WTC11 (cell line): ENCODE results near the gene RTN4RL1. TPM values are rescaled to one million over a fixed set of nuclear protein-coding genes. Genes with fewer than 3 reads are reported as not detected.

Experiments used
- CREM ChIP-seq: sonication (generic); formaldehyde crosslinking; IDR thresholded peaks from 2 replicates; pipeline ENCODE4 v1.8.1; 2022; ENCODE audit warnings: mild to moderate bottlenecking, missing genetic modification reagents, moderate library complexity
- GABPB1 ChIP-seq: sonication (generic); formaldehyde crosslinking; IDR thresholded peaks from 2 replicates; pipeline ENCODE4 v1.8.1; 2023; ENCODE audit warnings: mild to moderate bottlenecking, missing genetic modification reagents
- HMGA2 ChIP-seq: fragments of 250-450 bp; sonication (Bioruptor Pico); IDR thresholded peaks from 2 replicates; pipeline ENCODE4 v1.4.0; 2021; ENCODE audit warnings: mild to moderate bottlenecking, moderate library complexity
- JAZF1 ChIP-seq: fragments of 250-450 bp; sonication (Bioruptor Pico); IDR thresholded peaks from 2 replicates; pipeline ENCODE4 v1.9.0; 2021; ENCODE audit warnings: moderate library complexity, mild to moderate bottlenecking, inconsistent platforms
- JUN ChIP-seq: sonication (generic); formaldehyde crosslinking; IDR thresholded peaks from 2 replicates; pipeline ENCODE4 v1.8.0; 2023; ENCODE audit warnings: mild to moderate bottlenecking, missing genetic modification reagents
- KAT7 ChIP-seq: sonication (generic); formaldehyde crosslinking; IDR thresholded peaks from 2 replicates; pipeline ENCODE4 v1.8.1; 2023; ENCODE audit warnings: missing genetic modification reagents, mild to moderate bottlenecking, borderline replicate concordance
- NFYB ChIP-seq: sonication (generic); formaldehyde crosslinking; conservative IDR thresholded peaks from 2 replicates; pipeline ENCODE4 v1.8.0; 2022; ENCODE audit warnings: low read depth, missing genetic modification reagents
- NR1H2 ChIP-seq: sonication (generic); formaldehyde crosslinking; IDR thresholded peaks from 2 replicates; pipeline ENCODE4 v1.9.0; 2021; ENCODE audit warnings: mild to moderate bottlenecking, moderate library complexity, missing genetic modification reagents
- NR3C1 ChIP-seq: sonication (generic); formaldehyde crosslinking; conservative IDR thresholded peaks from 2 replicates; pipeline ENCODE4 v1.8.1; 2023; ENCODE audit warnings: low read depth, mild to moderate bottlenecking, missing genetic modification reagents
- PRRX2 ChIP-seq: fragments of 250-450 bp; sonication (Bioruptor Pico); IDR thresholded peaks from 2 replicates; pipeline ENCODE4 v1.8.0; 2021; ENCODE audit warnings: mild to moderate bottlenecking
- SMAD3 ChIP-seq: sonication (generic); formaldehyde crosslinking; IDR thresholded peaks from 2 replicates; pipeline ENCODE4 v1.8.0; 2022; ENCODE audit warnings: missing genetic modification reagents, mild to moderate bottlenecking, borderline replicate concordance
- SOX15 ChIP-seq: fragments of 250-450 bp; sonication (Bioruptor Pico); IDR thresholded peaks from 2 replicates; pipeline ENCODE4 v1.9.0; 2021; ENCODE audit warnings: mild to moderate bottlenecking
- SP1 ChIP-seq: sonication (generic); formaldehyde crosslinking; conservative IDR thresholded peaks from 2 replicates; pipeline ENCODE4 v1.8.1; 2022; ENCODE audit warnings: missing genetic modification reagents
- TP53 ChIP-seq: sonication (generic); formaldehyde crosslinking; IDR thresholded peaks from 2 replicates; pipeline ENCODE4 v1.8.1; 2023; ENCODE audit warnings: mild to moderate bottlenecking, missing genetic modification reagents
- ZNF121 ChIP-seq: sonication (generic); formaldehyde crosslinking; IDR thresholded peaks from 2 replicates; pipeline ENCODE4 v1.8.0; 2023; ENCODE audit warnings: missing genetic modification reagents
- ZNF263 ChIP-seq: sonication (generic); formaldehyde crosslinking; IDR thresholded peaks from 2 replicates; pipeline ENCODE4 v1.8.1; 2022; ENCODE audit warnings: low read depth, mild to moderate bottlenecking, moderate library complexity, missing genetic modification reagents
- ZNF317 ChIP-seq: sonication (generic); formaldehyde crosslinking; IDR thresholded peaks from 2 replicates; pipeline ENCODE4 v1.8.1; 2023; ENCODE audit warnings: low read depth, mild to moderate bottlenecking, moderate library complexity, missing genetic modification reagents, borderline replicate concordance
- ZNF396 ChIP-seq: fragments of 250-450 bp; sonication (Bioruptor Pico); IDR thresholded peaks from 2 replicates; pipeline ENCODE4 v1.8.0; 2021; ENCODE audit warnings: mild to moderate bottlenecking, moderate library complexity, borderline replicate concordance
- ZNF671 ChIP-seq: fragments of 250-450 bp; sonication (Bioruptor Pico); IDR thresholded peaks from 2 replicates; pipeline ENCODE4 v1.8.0; 2021; ENCODE audit warnings: mild to moderate bottlenecking
- total RNA-seq: library from RNA; stranded (reverse); gene quantifications from 3 replicates; pipeline ENCODE4 v1.2.3, GENCODE V29; 2021
- TF ChIP-seq, protein P1 (sequence below): sonication (generic); formaldehyde crosslinking; IDR thresholded peaks from 2 replicates; pipeline ENCODE4 v1.8.1; 2022; ENCODE audit warnings: low read depth, missing genetic modification reagents, borderline replicate concordance
- TF ChIP-seq, protein P2 (sequence below): fragments of 250-450 bp; sonication (Bioruptor Pico); IDR thresholded peaks from 2 replicates; pipeline ENCODE4 v1.9.0; 2021; ENCODE audit warnings: mild to moderate bottlenecking, borderline replicate concordance
- TF ChIP-seq, protein P3 (sequence below): sonication (generic); formaldehyde crosslinking; IDR thresholded peaks from 2 replicates; pipeline ENCODE4 v1.8.0; 2023; ENCODE audit warnings: mild to moderate bottlenecking, missing genetic modification reagents
- TF ChIP-seq, protein P4 (sequence below): sonication (generic); formaldehyde crosslinking; IDR thresholded peaks from 2 replicates; pipeline ENCODE4 v1.8.1; 2023; ENCODE audit warnings: mild to moderate bottlenecking, moderate library complexity, missing genetic modification reagents
- TF ChIP-seq, protein P5 (sequence below): fragments of 250-450 bp; sonication (Bioruptor Pico); IDR thresholded peaks from 2 replicates; pipeline ENCODE4 v1.8.0; 2021; ENCODE audit warnings: mild to moderate bottlenecking
- TF ChIP-seq, protein P6 (sequence below): sonication (generic); formaldehyde crosslinking; IDR thresholded peaks from 2 replicates; pipeline ENCODE4 v1.8.1; 2022; ENCODE audit warnings: low read depth, mild to moderate bottlenecking, moderate library complexity, missing genetic modification reagents, borderline replicate concordance
- TF ChIP-seq, protein P7 (sequence below): sonication (generic); formaldehyde crosslinking; IDR thresholded peaks from 2 replicates; pipeline ENCODE4 v1.8.1; 2023; ENCODE audit warnings: mild to moderate bottlenecking, missing genetic modification reagents, moderate library complexity

RTN4RL1 gene
- total RNA-seq, 1 experiment from 2014 or later: 0.72 TPM

DNA sequence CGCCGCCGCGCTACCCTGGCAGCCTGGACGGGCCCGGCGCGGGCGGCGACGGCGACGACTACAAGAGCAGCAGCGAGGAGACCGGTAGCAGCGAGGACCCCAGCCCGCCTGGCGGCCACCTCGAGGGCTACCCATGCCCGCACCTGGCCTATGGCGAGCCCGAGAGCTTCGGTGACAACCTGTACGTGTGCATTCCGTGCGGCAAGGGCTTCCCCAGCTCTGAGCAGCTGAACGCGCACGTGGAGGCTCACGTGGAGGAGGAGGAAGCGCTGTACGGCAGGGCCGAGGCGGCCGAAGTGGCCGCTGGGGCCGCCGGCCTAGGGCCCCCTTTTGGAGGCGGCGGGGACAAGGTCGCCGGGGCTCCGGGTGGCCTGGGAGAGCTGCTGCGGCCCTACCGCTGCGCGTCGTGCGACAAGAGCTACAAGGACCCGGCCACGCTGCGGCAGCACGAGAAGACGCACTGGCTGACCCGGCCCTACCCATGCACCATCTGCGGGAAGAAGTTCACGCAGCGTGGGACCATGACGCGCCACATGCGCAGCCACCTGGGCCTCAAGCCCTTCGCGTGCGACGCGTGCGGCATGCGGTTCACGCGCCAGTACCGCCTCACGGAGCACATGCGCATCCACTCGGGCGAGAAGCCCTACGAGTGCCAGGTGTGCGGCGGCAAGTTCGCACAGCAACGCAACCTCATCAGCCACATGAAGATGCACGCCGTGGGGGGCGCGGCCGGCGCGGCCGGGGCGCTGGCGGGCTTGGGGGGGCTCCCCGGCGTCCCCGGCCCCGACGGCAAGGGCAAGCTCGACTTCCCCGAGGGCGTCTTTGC lies 32.8 kb upstream of the RTN4RL1 start (continued):
- TF ChIP-seq JUN (peak; percentile 53; the same call in 1 of the 2 replicates), NR3C1 (CRISPR knock-in tag) (no peak), ZNF121 (CRISPR knock-in tag) (no peak), SOX15 (CRISPR knock-in tag) (no peak), NFYB (CRISPR knock-in tag) (no peak; the same call in 1 of the 2 replicates), TP53 (0 out of 2 replicates have a peak, but pooled peaks have one; percentile 45), NR1H2 (no peak), PRRX2 (CRISPR knock-in tag) (no peak), ZNF317 (CRISPR knock-in tag) (no peak; the same call in 1 of the 2 replicates), SP1 (CRISPR knock-in tag) (0 out of 2 replicates have a peak, but pooled peaks have one; percentile 1), GABPB1 (CRISPR knock-in tag) (no peak), JAZF1 (no peak), SMAD3 (CRISPR knock-in tag) (no peak), KAT7 (CRISPR knock-in tag) (no peak), HMGA2 (CRISPR knock-in tag) (no peak), ZNF263 (CRISPR knock-in tag) (no peak), ZNF671 (CRISPR knock-in tag) (no peak), ZNF396 (CRISPR knock-in tag) (no peak), CREM (CRISPR knock-in tag) (no peak)
- TF ChIP-seq, protein P1, sequence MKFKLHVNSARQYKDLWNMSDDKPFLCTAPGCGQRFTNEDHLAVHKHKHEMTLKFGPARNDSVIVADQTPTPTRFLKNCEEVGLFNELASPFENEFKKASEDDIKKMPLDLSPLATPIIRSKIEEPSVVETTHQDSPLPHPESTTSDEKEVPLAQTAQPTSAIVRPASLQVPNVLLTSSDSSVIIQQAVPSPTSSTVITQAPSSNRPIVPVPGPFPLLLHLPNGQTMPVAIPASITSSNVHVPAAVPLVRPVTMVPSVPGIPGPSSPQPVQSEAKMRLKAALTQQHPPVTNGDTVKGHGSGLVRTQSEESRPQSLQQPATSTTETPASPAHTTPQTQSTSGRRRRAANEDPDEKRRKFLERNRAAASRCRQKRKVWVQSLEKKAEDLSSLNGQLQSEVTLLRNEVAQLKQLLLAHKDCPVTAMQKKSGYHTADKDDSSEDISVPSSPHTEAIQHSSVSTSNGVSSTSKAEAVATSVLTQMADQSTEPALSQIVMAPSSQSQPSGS (CRISPR knock-in tag): no peak
- TF ChIP-seq, protein P2, sequence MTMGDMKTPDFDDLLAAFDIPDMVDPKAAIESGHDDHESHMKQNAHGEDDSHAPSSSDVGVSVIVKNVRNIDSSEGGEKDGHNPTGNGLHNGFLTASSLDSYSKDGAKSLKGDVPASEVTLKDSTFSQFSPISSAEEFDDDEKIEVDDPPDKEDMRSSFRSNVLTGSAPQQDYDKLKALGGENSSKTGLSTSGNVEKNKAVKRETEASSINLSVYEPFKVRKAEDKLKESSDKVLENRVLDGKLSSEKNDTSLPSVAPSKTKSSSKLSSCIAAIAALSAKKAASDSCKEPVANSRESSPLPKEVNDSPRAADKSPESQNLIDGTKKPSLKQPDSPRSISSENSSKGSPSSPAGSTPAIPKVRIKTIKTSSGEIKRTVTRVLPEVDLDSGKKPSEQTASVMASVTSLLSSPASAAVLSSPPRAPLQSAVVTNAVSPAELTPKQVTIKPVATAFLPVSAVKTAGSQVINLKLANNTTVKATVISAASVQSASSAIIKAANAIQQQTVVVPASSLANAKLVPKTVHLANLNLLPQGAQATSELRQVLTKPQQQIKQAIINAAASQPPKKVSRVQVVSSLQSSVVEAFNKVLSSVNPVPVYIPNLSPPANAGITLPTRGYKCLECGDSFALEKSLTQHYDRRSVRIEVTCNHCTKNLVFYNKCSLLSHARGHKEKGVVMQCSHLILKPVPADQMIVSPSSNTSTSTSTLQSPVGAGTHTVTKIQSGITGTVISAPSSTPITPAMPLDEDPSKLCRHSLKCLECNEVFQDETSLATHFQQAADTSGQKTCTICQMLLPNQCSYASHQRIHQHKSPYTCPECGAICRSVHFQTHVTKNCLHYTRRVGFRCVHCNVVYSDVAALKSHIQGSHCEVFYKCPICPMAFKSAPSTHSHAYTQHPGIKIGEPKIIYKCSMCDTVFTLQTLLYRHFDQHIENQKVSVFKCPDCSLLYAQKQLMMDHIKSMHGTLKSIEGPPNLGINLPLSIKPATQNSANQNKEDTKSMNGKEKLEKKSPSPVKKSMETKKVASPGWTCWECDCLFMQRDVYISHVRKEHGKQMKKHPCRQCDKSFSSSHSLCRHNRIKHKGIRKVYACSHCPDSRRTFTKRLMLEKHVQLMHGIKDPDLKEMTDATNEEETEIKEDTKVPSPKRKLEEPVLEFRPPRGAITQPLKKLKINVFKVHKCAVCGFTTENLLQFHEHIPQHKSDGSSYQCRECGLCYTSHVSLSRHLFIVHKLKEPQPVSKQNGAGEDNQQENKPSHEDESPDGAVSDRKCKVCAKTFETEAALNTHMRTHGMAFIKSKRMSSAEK (CRISPR knock-in tag): no peak
- TF ChIP-seq, protein P3, sequence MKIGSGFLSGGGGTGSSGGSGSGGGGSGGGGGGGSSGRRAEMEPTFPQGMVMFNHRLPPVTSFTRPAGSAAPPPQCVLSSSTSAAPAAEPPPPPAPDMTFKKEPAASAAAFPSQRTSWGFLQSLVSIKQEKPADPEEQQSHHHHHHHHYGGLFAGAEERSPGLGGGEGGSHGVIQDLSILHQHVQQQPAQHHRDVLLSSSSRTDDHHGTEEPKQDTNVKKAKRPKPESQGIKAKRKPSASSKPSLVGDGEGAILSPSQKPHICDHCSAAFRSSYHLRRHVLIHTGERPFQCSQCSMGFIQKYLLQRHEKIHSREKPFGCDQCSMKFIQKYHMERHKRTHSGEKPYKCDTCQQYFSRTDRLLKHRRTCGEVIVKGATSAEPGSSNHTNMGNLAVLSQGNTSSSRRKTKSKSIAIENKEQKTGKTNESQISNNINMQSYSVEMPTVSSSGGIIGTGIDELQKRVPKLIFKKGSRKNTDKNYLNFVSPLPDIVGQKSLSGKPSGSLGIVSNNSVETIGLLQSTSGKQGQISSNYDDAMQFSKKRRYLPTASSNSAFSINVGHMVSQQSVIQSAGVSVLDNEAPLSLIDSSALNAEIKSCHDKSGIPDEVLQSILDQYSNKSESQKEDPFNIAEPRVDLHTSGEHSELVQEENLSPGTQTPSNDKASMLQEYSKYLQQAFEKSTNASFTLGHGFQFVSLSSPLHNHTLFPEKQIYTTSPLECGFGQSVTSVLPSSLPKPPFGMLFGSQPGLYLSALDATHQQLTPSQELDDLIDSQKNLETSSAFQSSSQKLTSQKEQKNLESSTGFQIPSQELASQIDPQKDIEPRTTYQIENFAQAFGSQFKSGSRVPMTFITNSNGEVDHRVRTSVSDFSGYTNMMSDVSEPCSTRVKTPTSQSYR: no peak
- TF ChIP-seq, protein P4, sequence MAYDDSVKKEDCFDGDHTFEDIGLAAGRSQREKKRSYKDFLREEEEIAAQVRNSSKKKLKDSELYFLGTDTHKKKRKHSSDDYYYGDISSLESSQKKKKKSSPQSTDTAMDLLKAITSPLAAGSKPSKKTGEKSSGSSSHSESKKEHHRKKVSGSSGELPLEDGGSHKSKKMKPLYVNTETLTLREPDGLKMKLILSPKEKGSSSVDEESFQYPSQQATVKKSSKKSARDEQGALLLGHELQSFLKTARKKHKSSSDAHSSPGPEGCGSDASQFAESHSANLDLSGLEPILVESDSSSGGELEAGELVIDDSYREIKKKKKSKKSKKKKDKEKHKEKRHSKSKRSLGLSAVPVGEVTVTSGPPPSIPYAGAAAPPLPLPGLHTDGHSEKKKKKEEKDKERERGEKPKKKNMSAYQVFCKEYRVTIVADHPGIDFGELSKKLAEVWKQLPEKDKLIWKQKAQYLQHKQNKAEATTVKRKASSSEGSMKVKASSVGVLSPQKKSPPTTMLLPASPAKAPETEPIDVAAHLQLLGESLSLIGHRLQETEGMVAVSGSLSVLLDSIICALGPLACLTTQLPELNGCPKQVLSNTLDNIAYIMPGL (CRISPR knock-in tag): no peak
- TF ChIP-seq, protein P5, sequence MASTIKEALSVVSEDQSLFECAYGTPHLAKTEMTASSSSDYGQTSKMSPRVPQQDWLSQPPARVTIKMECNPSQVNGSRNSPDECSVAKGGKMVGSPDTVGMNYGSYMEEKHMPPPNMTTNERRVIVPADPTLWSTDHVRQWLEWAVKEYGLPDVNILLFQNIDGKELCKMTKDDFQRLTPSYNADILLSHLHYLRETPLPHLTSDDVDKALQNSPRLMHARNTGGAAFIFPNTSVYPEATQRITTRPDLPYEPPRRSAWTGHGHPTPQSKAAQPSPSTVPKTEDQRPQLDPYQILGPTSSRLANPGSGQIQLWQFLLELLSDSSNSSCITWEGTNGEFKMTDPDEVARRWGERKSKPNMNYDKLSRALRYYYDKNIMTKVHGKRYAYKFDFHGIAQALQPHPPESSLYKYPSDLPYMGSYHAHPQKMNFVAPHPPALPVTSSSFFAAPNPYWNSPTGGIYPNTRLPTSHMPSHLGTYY (CRISPR knock-in tag): no peak
- TF ChIP-seq, protein P6, sequence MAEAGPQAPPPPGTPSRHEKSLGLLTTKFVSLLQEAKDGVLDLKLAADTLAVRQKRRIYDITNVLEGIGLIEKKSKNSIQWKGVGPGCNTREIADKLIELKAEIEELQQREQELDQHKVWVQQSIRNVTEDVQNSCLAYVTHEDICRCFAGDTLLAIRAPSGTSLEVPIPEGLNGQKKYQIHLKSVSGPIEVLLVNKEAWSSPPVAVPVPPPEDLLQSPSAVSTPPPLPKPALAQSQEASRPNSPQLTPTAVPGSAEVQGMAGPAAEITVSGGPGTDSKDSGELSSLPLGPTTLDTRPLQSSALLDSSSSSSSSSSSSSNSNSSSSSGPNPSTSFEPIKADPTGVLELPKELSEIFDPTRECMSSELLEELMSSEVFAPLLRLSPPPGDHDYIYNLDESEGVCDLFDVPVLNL (CRISPR knock-in tag): peak; percentile 33; the same call in 1 of the 2 replicates
- TF ChIP-seq, protein P7, sequence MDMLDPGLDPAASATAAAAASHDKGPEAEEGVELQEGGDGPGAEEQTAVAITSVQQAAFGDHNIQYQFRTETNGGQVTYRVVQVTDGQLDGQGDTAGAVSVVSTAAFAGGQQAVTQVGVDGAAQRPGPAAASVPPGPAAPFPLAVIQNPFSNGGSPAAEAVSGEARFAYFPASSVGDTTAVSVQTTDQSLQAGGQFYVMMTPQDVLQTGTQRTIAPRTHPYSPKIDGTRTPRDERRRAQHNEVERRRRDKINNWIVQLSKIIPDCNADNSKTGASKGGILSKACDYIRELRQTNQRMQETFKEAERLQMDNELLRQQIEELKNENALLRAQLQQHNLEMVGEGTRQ (CRISPR knock-in tag): no peak
